GM18909 (cell line): ENCODE results near the gene EPS15.
A peak's percentile ranks its signal among the peaks of the same experiment; 100 is the strongest.
"Not testable (repeated sequence)": the region's sequence is repeated elsewhere in the genome, so short reads cannot be mapped to it uniquely, and the experiment has no call there.

Experiments
- ATAC-seq: cut with Tn5 transposase; IDR thresholded peaks from one replicate; pipeline ENCODE4 v1.9.1; 2021; ENCODE audit warnings: mild to moderate bottlenecking; ENCODE audit not compliant: unreplicated experiment, poor library complexity

EPS15 gene

DNA sequence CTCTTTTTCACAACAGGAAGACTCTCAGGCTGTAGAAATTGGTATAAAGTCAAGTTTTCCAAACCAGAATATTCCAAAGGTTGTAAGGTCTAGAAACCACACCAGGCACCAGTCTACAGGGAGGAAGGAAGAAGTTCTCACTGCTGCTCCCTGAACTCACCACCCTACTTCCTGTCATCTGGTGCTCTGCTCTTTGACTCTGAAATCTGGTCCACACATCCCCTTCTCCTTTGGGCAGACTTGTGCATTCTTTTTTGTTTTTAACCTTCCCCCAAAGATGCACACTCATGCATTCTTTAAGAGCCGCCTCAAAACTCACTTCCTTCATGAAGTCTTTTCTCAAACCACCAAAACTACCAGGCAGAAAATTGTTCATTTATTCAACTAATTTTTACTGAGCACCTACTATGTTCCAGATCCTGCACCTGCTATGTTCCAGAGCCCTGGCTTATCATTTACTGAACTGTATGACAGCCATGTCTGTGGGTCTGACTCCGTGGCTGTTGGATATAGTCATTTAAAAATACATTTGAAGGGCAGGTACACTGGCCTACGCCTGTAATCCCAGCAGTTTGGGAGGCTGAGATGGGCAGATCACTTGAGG, 30.1 kb upstream of the EPS15 start:
- ATAC-seq, result no peak

DNA sequence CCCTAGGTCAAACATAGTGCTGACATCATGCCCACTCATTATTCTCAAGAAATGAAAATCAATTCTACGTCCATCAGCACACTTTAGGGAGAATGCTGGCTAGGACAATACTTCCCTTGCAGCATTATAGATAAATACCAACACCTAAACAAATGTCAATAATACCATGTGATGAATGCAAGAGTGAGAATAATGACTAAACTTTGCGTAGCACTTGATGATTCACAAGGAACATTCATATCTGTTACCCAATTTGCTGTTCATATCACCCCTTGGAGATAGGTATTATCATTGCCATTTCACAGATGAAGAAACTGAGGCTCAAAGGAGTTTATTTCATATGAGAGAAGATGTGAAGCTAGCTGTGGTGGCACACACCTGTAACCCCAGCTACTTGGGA, 24.8 kb upstream of the EPS15 start:
- ATAC-seq, result no peak

DNA sequence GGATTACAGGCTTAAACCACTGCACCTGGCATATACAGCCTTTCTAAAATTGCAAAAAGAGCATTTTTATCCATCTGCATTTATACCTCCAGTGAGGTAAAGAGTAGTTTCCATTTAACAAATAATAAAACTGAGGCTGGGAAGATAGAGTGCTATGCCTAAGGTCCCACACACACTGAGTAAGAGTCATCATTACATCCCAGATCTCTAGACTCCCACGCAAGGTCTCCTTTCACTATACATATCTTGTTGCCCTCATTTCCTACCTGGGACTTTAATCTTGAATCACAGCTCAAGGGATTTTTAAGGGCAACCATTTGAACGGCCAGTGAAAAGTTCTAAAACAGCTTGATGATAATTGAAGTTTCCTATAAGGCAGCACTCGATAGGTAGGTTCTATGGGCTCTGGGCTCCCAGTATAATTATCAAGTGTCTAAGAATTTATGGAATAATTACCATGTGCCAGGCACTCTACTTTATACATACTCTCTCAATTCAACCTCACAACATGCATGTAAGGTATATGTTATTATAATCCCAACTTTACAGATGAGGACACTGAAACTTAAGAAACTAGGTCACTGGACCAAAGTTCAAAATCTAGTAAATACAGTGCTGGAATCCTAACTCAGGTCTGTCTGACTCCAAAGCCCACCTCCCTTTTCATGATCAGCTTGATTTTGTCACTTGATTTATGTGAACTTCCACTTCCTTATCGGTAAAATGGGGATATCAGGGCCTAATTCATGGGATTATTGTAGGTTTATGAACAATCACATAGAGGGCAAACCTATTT, 23.3 kb upstream of the EPS15 start:
- ATAC-seq, result no peak

DNA sequence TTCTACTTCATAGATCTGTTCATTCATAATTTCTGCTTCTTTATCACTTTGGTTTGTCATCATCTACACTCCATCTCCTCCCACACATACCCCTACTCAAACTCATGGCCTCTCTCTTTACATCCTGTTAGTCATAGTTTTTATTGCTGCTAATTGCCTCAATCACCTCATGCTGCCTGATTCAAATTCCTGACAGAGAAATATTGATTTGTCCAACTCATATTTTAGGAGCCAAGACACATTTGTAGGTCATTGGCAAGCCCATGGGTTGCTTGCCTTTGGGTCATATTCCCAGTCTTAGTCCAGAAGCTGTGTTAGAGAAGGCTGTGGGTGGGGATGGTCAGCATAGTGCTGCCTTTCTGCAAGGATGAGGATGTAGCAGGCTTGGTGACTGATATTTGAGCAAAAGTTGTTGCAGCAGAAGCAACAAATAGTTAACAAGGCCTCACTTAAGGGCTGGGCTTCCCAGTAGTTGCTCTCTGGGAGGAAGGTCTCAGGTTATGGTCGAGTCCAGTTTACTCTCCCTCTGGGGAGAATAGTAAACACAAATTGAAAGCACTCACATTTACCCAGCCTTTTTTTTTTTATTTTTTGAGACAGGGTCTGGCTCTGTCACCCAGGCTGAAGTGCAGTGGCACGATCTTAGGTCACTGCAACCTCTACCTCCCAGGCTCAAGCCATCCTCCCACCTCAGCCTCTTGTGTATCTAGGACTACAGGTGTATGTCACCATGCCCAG, 22.4 kb upstream of the EPS15 start:
- ATAC-seq, result no peak

DNA sequence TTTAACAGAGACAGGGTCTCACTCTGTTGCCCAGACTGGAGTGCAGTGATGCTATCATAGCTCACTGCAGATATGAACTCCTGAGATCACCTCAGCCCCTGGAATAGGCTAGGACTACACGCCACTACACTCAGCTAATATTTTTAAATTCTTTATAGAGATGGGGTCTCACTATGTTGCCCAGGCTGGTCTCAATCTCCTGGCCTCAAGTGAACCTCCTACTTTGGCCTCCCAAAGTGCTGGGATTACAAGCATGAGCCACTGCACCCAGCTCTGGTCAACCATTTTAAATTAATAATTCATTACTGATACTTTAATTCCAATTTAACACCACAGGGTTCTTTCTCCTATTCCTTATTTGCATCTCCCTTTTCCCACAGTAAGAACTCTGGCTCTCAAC, 18.5 kb upstream of the EPS15 start:
- no peak for ATAC-seq

DNA sequence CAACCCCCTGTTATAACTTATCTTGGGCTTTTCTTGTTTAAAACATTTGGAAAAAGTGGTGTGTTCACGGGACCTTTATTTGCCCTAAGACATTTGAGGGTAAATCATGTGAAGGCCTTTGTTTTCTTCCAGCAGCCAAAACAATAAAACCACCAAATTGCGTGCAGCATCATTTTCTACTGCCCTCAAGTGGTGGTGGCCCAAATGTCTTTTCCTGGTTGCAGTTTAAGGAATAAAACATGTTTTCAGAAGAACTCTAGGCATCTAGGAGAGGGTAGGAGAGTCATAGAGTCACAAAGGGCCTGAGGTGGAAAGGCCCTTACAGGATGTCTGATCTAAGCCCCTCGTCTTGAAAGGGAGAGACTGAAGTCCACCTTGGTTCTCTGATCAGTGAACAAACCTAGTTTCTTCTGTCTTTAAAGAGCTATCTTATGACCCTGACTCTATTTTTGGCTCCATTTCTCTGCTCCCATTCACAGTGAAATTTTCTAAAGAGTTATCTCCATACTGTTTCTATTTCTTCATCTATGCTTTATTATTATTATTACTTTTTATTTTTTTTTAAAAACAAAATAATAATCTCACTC, 16.0 kb upstream of the EPS15 start:
- ATAC-seq, result no peak

DNA sequence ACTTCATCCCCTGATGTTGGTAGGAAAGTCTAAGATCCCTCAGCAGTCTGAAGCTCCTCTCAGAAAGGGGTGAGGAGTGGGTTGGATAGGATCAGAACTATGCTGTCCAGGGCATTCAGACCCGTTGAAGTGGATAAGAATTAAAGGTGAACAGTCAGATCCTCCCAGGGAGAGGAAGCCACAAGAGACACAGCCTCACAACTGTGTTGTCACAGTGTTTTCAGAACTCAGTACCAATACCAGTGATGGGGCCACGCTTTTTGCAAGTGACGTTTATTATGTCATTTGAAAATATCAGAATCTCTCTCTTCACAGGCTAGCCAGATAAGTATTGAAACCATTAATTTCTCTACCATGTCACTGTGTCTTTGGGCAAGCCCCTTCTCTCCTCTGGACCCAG, 15.4 kb upstream of the EPS15 start:
- ATAC-seq, result no peak

DNA sequence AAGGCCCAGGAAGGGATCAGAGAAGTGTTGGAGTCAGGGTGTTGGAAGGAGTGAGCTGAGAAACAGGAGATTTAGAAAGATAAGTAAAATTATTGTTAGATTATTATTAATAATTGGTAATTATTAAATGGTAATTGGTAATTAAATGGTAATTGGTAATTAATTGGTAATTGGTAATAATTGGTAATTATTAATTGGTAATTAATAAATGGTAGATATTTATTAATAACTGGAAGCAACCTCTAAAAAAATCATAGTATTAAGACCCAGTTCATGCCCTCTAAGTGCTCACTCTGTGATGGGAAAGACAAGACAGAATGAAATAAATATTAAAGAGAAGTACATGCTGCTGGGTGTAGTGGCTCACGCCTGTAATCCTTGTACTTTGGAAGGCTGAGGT, 13.8 kb upstream of the EPS15 start:
- ATAC-seq, result no peak

DNA sequence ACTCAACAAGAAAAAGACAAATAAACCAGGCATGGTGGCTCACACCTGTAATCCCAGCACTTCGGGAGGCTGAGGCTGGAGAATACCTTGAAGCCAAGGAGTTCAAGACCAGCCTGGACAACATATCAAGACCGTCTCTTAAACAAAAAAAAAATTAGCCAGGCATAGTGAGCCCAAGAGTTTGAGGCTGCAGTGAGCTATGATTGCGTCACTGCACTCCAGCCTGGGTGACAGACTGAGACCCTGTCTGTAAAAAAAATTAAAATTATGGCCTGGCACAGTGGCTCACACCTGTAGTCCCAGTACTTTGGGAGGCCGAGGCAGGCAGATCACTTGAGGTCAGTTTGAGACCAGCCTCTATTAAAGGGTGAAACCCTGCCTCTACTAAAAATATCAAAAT, 11.4 kb upstream of the EPS15 start:
- not testable (repeated sequence) for ATAC-seq

DNA sequence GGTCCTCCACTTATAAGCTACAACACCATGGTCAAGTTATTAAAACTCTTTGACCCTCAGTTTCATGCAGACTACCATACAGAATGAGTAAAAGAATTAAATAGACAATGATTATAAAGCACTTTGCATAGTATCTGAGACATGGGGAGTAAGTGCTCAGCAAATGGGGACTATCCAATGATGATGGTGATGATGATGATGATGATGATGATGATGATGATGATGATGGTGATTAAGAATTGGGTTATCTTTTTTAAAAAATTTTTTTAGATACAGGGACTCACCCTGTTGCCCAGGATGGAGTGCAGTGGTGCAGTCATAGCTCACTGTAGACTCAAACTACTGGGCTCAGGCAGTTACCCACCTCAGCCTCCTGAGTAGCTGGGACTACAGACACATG, 8.1 kb upstream of the EPS15 start:
- no peak for ATAC-seq

DNA sequence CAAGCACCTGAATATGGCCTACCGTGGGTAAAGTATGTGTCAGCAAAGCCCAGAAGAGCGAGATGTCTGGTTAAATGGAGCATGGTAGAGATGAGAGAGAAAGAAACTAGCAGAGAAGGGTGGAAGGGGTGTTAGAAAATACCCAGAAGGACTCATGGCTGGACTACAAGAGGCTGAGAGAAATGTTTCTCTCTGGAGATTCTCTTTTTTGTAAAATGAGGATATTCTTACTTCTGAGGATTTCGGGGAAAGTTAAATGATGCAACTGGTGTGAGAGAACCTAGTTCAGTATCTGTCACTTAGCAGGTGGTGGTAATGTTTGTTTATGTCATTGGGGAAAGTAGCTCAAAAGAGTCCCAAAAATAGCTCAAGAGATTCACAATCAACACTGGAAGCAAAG, 7.2 kb upstream of the EPS15 start:
- no peak for ATAC-seq

DNA sequence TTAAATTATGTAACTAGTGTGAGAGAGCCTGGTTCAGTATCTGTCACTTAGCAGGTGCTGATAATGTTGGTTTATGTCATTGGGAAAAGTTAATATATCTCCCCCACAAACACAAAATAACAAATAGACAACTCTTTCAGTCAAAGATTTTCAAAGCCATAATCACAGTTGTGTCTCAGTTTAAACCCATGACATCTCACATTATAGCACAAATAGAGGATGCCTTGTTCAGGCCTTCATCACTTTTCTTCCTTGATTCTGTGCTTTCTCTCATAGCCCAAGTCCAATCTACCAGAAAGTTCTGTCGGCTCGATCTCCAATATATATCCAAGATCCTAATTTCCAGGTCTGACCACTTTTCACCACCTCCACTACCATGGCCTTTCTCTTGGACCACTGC, 6.2 kb upstream of the EPS15 start:
- no peak for ATAC-seq

DNA sequence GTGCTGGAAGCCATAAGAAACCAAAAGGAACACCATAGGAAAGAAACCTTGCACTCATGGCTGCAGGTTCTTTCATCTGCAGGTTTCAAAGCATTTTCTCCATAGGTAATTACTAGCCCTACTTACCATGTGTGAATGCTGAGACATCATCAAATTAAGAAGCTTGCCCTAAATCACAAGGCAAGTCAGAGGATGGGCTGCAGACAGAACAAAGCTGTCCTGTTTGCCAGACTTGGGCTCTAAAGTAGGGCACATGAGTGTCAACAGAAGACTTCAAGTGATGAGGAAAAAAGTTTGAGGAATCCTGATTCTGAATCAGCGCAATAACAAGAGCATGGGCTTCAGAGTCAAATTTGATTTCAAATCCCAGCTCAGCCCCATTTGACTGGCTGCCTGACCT, 5.8 kb upstream of the EPS15 start:
- no peak for ATAC-seq

DNA sequence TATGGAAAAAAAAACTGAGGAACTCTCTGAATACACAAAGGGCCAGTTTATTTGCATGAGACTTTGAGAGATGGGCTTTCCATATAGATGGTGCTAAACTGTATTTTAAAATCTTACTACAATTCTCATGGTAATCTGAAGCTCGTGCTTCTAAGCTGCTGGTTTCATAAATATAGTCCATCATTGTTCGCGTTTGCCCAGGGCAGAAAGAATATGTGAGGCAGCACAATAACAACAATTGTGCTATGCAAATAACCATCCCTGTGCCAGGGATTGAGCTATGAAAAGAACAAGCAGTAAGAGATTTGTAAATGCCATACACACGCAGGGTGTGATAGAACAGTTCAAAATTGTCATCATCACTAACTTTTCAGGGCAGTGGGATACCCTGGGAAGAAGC, 4.9 kb upstream of the EPS15 start:
- no peak for ATAC-seq

DNA sequence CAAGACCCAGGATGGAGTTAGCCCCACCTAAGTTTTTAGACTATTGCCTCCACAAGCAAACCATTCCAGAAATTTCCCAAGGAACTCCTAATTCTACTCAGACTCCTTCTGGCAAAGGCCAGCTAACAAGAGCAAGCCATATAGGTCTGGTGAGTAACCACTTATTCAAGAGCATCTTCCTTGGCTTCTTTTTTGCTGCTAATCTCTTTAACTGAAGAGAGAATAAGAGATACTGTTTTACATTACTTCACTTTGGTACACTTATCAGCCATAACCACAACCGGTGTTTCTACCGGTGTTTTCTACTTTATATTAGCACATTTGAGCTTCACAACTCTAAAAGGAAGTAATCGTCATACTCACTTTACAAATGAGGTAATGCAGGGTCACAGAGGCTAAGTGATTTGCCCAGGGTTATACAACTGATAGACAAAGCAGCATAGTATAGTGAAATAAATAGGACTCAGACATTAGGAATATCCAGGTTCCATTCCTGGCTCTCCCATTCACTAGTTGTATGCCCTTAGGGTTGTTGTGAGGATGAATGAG, 1.7 kb upstream of the EPS15 start:
- no peak for ATAC-seq

DNA sequence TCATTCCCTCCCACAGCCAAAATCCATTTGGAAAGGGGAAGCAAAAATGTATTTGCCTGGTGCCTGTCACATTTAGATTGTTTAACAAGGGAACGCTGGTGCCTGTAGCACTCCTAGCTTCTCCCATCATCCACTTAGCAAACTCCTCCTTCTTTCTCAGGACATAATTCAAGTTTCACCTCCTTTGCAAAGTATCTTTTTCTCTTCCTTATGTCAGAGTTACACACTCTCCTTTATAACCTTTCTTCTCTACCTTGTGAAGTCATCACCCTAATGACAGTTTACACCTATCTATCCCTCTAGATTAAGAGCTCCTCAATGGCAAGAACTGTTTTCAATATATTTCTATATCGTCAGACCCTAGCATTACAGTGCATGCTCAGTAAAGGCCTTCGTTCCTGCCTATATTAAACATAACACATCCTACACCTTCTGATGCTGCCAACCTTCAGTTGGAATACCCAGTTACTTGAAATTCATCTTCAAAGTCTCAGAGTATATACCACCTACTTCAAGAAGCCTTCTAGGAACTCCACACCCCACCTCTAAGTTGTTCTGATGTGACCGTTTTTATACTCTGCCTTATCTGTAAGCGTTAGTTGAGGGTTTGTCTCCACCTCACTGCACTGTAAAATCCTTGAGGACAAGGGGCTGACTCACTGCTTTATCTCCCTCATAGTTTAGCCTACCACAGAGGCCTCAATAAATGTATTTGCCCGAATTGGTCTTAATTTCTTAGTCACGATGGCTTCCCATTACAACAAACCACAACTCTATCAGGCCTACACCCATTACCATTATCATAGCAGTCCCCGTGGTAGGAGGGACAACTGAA, 1.0 kb upstream of the EPS15 start:
- no peak for ATAC-seq

DNA sequence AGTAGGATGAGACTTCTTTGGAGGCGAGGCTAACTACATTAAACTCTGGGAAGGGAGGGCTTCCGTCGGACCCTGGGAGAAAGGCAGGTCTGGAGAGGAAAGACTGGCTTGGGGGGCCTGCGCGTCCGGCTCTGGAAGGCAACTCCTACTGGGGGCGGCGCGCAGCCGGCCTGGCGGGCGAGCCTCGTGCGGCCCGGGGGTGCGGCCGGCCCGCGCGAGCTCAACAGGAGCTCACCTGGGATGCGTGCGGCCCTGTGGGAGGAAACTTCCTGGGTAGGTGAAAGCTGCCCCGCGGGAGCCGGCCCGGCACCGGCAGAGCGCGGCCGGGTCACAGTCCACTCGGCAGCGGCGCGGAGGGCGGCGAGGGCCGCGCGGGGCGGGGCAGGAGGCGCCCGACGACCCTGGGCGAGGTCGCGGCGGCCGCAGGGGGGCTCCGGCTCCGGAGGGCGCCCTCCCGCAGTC, 449 bp downstream of the EPS15 start:
- ATAC-seq, result peak; percentile 46

DNA sequence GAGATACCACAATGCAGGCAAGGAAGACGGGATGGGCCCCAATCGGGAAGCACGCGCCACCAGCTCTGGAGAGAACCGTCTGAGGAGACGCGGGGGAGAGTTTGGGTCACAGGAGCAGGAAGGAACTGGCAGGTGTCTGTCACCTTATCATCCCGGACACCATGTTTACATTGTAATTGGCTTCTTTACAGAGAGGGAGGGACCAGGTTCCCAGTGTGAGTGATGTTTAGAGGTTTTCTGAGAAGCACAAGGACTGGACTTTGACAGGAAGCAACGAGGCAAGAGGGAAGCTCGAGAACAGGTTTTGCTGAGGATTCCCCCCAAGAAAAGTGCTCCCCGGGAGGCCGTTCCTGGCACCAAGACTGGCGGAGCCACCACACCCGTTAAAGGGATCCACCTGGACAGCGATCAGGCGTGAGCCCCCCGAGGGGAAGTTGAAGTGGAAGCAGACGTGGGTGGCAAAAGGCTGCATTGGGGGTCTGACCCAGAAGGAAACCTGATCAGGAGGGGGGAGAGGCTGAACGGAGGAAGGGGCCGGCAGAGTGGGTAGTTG, 957 bp downstream of the EPS15 start:
- ATAC-seq, result peak; percentile 41

DNA sequence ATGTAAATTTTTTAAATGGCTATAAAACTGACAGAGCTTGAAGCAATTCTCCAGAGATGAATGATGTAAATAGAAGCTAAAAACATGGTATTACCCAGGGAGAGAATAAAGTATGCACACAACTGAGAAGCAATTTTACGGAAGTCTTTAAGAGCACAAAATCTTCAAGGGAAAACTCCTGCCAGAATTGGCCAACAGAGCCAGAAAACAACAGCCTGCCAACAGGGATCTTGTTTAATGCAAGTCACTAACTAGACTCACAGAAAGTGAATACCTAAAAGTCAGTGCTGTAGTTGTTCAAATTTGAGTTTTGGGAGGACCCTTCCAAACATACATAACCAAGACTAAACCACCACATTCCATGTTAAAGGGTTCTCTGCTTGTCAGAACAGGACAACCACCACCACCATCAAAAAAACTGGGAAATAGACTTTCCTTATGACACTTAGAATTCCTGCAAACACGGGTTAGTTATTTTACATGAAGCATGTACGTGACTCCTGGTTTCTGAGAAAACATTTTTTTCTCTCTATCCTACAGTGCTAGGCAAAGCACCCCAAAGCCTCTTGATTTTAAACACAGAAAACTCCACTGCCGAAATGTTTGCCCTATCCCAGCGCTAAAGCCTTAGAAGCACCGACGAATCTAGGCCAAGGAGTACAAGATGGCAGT, 1.6 kb downstream of the EPS15 start:
- no peak for ATAC-seq
